Epithelial cell of esophagus (primary cell): ENCODE data around the gene HK1.
"Not testable (repeated sequence)": the region's sequence is repeated elsewhere in the genome, so short reads cannot be mapped to it uniquely, and the experiment has no call there.

Experiments used
- DNase-seq: peaks from one replicate; pipeline ENCODE4 v3.0.0; 2010; ENCODE audit warnings: low read depth
- H3K4me3 ChIP-seq: 2 replicates; pipeline ENCODE4 v1.5.1; 2011; ENCODE audit warnings: mild to moderate bottlenecking, low read length, control low read depth
- TF ChIP-seq, protein P1 (sequence below): IDR thresholded peaks from 2 replicates; pipeline ENCODE4 v1.5.1; 2011; ENCODE audit warnings: low read depth, mild to moderate bottlenecking, low read length, control low read depth, inconsistent platforms; ENCODE audit not compliant: insufficient read depth; ENCODE audit errors: missing control alignments

Gene HK1

DNA sequence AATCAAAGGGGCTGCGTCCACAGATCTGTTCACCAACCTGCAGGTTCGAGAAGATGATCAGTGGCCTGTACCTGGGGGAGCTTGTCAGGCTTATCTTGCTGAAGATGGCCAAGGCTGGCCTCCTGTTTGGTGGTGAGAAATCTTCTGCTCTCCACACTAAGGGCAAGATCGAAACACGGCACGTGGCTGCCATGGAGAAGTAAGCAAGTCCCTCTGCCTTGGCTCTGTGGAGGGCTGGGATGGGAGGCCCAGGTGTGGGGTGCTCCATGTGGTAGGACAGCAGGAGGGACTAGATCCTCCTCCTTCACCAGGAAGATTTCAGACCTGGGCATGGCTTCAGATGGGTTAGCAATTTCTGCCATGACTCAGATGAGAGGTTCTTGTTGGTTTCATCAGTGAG is 32.3 kb upstream of the HK1 start:
- no peak for DNase-seq
- no peak overlapping the region for H3K4me3 ChIP-seq
- TF ChIP-seq, protein P1, sequence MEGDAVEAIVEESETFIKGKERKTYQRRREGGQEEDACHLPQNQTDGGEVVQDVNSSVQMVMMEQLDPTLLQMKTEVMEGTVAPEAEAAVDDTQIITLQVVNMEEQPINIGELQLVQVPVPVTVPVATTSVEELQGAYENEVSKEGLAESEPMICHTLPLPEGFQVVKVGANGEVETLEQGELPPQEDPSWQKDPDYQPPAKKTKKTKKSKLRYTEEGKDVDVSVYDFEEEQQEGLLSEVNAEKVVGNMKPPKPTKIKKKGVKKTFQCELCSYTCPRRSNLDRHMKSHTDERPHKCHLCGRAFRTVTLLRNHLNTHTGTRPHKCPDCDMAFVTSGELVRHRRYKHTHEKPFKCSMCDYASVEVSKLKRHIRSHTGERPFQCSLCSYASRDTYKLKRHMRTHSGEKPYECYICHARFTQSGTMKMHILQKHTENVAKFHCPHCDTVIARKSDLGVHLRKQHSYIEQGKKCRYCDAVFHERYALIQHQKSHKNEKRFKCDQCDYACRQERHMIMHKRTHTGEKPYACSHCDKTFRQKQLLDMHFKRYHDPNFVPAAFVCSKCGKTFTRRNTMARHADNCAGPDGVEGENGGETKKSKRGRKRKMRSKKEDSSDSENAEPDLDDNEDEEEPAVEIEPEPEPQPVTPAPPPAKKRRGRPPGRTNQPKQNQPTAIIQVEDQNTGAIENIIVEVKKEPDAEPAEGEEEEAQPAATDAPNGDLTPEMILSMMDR: no peak

DNA sequence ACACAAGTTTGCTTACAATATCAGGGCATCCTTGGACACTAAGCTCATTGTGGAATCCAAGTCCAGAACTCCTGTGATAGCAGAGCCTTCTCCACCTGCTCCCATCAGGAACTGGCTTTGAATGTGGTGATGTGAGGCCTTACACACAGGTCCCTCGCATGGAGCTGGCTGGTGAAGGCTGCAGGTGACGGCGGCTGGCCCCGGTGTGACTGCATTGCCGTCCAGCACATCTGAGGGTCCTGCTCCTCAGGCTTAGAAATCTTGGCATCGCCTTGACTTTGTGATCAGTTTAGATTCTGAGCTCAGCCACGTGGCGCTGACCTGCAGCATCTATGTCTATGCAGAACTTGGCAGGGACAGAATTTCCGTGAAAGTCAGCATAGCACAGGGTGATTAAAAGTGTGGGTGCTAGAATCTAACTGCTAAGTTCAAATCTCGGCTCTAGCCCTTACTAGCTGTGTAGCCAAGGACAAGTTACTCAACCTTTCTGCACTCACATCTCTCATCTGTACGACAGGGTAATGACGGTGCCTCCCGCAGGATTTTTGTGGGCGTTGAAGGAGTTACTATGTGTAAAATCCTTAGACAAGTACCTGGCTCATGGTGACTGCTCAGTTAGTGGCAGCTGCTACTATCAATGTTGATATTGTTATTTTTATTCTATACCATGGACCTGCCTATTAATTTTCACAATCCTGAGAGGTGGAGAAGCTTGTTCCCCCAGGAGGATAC is 31.5 kb upstream of the HK1 start:
- TF ChIP-seq, protein P1: no peak
- H3K4me3 ChIP-seq: no peak overlapping the region
- DNase-seq: no peak

DNA sequence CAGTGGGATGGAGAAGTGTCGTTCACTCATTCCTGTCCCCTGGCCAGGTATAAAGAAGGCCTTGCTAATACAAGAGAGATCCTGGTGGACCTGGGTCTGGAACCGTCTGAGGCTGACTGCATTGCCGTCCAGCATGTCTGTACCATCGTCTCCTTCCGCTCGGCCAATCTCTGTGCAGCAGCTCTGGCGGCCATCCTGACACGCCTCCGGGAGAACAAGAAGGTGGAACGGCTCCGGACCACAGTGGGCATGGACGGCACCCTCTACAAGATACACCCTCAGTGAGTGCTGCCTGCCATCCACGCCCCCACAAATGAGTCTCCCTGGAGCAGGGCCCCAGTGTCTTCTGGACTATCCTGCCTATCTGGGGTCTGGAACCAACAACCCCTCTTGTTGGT is 31.0 kb upstream of the HK1 start:
- TF ChIP-seq, protein P1: no peak
- DNase-seq: no peak
- H3K4me3 ChIP-seq: no peak overlapping the region

DNA sequence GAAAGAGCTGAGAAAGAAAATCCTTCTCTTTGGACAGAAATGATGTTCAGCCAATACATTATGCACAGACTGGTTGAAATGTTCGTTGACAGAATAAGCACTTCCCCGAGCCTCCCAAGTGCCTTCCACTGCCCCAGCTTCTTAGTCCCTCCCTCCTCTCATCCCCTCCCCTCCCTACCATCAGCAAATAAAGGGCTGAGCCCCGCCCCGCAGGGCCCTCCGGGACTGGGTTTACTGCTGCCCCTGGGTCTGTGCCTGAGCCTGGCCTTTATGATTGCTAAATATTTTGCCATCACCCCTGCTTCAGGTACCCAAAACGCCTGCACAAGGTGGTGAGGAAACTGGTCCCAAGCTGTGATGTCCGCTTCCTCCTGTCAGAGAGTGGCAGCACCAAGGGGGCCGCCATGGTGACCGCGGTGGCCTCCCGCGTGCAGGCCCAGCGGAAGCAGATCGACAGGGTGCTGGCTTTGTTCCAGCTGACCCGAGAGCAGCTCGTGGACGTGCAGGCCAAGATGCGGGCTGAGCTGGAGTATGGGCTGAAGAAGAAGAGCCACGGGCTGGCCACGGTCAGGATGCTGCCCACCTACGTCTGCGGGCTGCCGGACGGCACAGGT is 30.1 kb upstream of the HK1 start:
- H3K4me3 ChIP-seq: no peak overlapping the region
- DNase-seq: no peak
- TF ChIP-seq, protein P1: no peak

DNA sequence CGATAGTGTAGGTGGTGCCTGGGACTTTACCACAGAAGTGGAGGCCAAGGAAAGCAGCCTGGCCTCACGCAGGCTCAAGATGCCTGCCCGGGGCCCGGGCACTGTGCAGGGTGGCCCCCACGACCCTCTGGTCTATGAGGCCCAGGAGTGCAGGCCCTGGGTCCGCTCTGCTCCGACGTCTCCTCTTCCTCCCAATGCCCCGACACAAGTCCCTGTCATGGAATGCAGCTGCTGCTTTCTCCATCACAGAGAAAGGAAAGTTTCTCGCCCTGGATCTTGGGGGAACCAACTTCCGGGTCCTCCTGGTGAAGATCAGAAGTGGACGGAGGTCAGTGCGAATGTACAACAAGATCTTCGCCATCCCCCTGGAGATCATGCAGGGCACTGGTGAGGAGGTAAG is 28.3 kb upstream of the HK1 start:
- TF ChIP-seq, protein P1: no peak
- no peak overlapping the region for H3K4me3 ChIP-seq
- no peak for DNase-seq

DNA sequence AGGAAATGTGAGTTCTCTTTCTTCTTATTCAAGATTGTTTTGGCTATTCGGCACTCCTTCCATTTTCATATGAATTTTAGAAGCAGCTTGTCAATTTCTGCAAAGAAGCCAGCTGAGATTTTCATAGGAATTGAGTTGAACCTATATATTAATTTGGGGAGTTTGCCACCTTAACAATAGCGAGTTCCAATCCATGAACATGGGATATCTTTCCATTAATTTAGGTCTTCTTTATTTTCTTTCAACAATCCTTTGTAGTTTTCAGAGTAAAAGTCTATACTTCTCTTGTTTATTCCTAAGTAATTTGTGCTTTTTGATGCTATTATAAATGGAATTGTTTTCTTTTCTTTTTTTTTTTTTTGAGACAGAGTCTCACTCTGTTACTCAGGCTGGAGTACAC is 26.9 kb upstream of the HK1 start:
- DNase-seq, H3K4me3 ChIP-seq: not testable (repeated sequence)

DNA sequence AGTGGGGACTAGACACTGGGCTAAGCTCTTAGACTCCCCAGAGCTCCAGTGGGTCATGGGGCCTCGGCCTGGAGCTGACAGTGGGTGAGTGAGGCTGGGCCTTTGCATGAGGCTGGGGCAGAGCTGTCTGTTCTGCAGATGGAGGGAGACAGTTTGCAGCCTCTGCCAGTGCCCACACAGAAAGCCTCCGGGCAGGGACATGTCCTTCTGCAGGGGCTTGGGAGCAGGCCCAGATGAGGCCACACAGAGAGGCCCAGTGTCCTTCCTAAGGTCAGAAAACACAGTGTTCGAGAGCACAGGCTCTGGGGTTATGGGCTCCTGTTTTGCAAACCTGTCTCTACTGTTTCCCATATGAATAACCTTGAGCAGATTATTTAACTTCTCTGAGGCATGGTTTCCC is 25.1 kb upstream of the HK1 start:
- no peak overlapping the region for H3K4me3 ChIP-seq
- TF ChIP-seq, protein P1: no peak
- DNase-seq: no peak
